GM12878 (cell line): ENCODE results near the gene ENDOG. TPM values are rescaled to one million over a fixed set of nuclear protein-coding genes. Genes with fewer than 3 reads are reported as not detected.

Experiments used
- ATAC-seq: fragments of 200-7000 bp; cut with Tn5 transposase; 3 replicates; pipeline ENCODE4 v1.9.1; 2020; ENCODE audit warnings: mild to moderate bottlenecking, moderate library complexity
- BruUV-seq: library from RNA; stranded (reverse); fragments of 400-500 nt; replicated peaks from 2 replicates; lab custom pipeline; 2021; lab: Mats Ljungman, UMichigan
- CTCF ChIA-PET: fragments of 300-600 bp; sonication (Branson Sonifier 250); formaldehyde crosslinking; extraction: SDS; loops from one replicate; lab custom pipeline; 2021; ENCODE audit warnings: inconsistent platforms; lab: Yijun Ruan, JAX
- POLR2A ChIA-PET: fragments of 350-600 bp; formaldehyde crosslinking; extraction: SDS; loops from one replicate; lab custom pipeline; 2021; ENCODE audit warnings: inconsistent platforms; lab: Charles Lee
- RAD21 ChIA-PET: fragments of 300-600 bp; sonication (Branson Sonifier 250); formaldehyde crosslinking; loops from one replicate; lab custom pipeline; 2023; ENCODE audit warnings: antibody characterized with exemption; ENCODE audit not compliant: unreplicated experiment; lab: Charles Lee
- SMC1A ChIA-PET: fragments of 300-600 bp; sonication (Branson Sonifier 250); formaldehyde crosslinking; loops from one replicate; lab custom pipeline; 2023; ENCODE audit not compliant: unreplicated experiment, uncharacterized antibody; lab: Charles Lee
- DNase-seq: peaks from one replicate; pipeline ENCODE4 v3.0.0-alpha.2; 2011; ENCODE audit warnings: low read depth, low spot score
- FAIRE-seq: peaks from 3 replicates; lab custom pipeline; 2011; peaks lifted over from hg19 to GRCh38; lab: Jason Lieb, UNC
- H2AFZ ChIP-seq: 2 replicates; pipeline ENCODE4 v1.6.0; 2011; ENCODE audit warnings: low read depth, low read length, control low read depth; ENCODE audit not compliant: control insufficient read depth
- H3K27ac ChIP-seq: 2 replicates; pipeline ENCODE4 v1.5.1; 2011; ENCODE audit warnings: control low read depth; ENCODE audit not compliant: control insufficient read depth, insufficient read depth
- H3K27me3 ChIP-seq, 2 experiments: replicated peaks in 1 of 2; 2 replicates each; pipeline versions ENCODE4 v1.6.0 to v1.6.1; 2011; ENCODE audit warnings: low read length in 1 of 2; ENCODE audit not compliant: control insufficient read depth in 2 of 2, insufficient read depth in 2 of 2
- H3K36me3 ChIP-seq, 2 experiments: 2 replicates each; pipeline ENCODE4 v1.5.1; 2011; ENCODE audit warnings: low read length in 1 of 2; ENCODE audit not compliant: control insufficient read depth in 2 of 2, insufficient read depth in 2 of 2
- H3K4me1 ChIP-seq: 2 replicates; pipeline ENCODE4 v1.6.1; 2011; ENCODE audit warnings: mild to moderate bottlenecking, low read length, moderate library complexity, mixed read lengths; ENCODE audit not compliant: control insufficient read depth, insufficient read depth
- H3K4me2 ChIP-seq: 2 replicates; pipeline ENCODE4 v1.6.0; 2011; ENCODE audit warnings: control low read depth; ENCODE audit not compliant: control insufficient read depth, insufficient read depth
- H3K4me3 ChIP-seq: fragments of 200-600 bp; sonication (generic); 2 replicates; pipeline ENCODE4 v1.5.1; 2016
- H3K79me2 ChIP-seq: 2 replicates; pipeline ENCODE4 v1.6.0; 2011; ENCODE audit warnings: low read length; ENCODE audit not compliant: control insufficient read depth, insufficient read depth
- H3K9ac ChIP-seq: 2 replicates; pipeline ENCODE4 v1.8.0; 2011; ENCODE audit warnings: low read length, control low read depth, mixed read lengths; ENCODE audit not compliant: control insufficient read depth, insufficient read depth
- H3K9me3 ChIP-seq: replicated peaks from 3 replicates; pipeline ENCODE4 v1.5.1; 2011; ENCODE audit warnings: mild to moderate bottlenecking, low read length; ENCODE audit not compliant: control insufficient read depth, insufficient read depth
- H4K20me1 ChIP-seq: 2 replicates; pipeline ENCODE4 v1.6.0; 2011; ENCODE audit not compliant: control insufficient read depth, insufficient read depth
- CBX3 ChIP-seq: fragments of 200-600 bp; sonication (generic); IDR thresholded peaks from 2 replicates; pipeline ENCODE4 v1.6.1; 2016; ENCODE audit warnings: low read depth, borderline replicate concordance
- CHD2 ChIP-seq: IDR thresholded peaks from 2 replicates; pipeline ENCODE4 v1.6.1; 2011; ENCODE audit warnings: low read depth, low read length, improper control_type of control experiment, borderline replicate concordance
- HCFC1 ChIP-seq: fragments of 150-350 bp; IDR thresholded peaks from 2 replicates; pipeline ENCODE4 v1.6.1; 2014; ENCODE audit warnings: low read length
- SIX5 ChIP-seq: IDR thresholded peaks from 2 replicates; pipeline ENCODE4 v1.6.1; 2011; ENCODE audit warnings: mild to moderate bottlenecking, low read depth, low read length, moderate library complexity; ENCODE audit not compliant: severe bottlenecking
- SMAD1 ChIP-seq: fragments of 450-650 bp; IDR thresholded peaks from 2 replicates; pipeline ENCODE4 v1.6.1; 2018; ENCODE audit warnings: mild to moderate bottlenecking, low read depth; ENCODE audit not compliant: partially characterized antibody
- SMAD5 ChIP-seq: IDR thresholded peaks from 2 replicates; pipeline ENCODE4 v1.6.1; 2016; ENCODE audit warnings: antibody characterized with exemption, low read depth
- WRNIP1 ChIP-seq: IDR thresholded peaks from 2 replicates; pipeline ENCODE4 v1.6.1; 2011; ENCODE audit warnings: low read depth, low read length, improper control_type of control experiment, borderline replicate concordance
- ZNF207 ChIP-seq: fragments of 450-650 bp; IDR thresholded peaks from 2 replicates; pipeline ENCODE4 v1.6.1; 2014; ENCODE audit warnings: antibody characterized with exemption, mild to moderate bottlenecking, borderline replicate concordance
- WGBS: methylation state at CpG from one replicate; pipeline ENCODE4 v1.1.6; 2016; ENCODE audit warnings: low lambda C conversion rate; ENCODE audit not compliant: insufficient replicate concordance, insufficient coverage; ENCODE audit errors: missing lambda C conversion rate; 5-methylcytosine and 5-hydroxymethylcytosine counted together
- in situ Hi-C: fragments of 300-500 bp; cut with MboI; formaldehyde crosslinking; loops from 9 replicates; pipeline ENCODE4 v1.14.3; 2018; ENCODE audit warnings: mixed read lengths
- intact Hi-C: fragments of 100-400 bp; cut with micrococcal nuclease; formaldehyde crosslinking; loops from one replicate; pipeline ENCODE4 v1.14.2; 2022; ENCODE audit not compliant: unreplicated experiment
- polyA plus RNA-seq, 11 experiments: library from polyadenylated mRNA; depleted of rRNA in 4 of 11; unstranded in 6 of 11; stranded (reverse) in 5 of 11; fragments of >200 nt; fragmentation: Nextera tagmentation in 4 of 11; fragmentation: Illumina TruSeq in 1 of 11; extraction: Ambion mirVana in 4 of 11; extraction: Trizol in 1 of 11; gene quantifications; 1 replicate in 1 of 11; 2 replicates in 10 of 11; pipeline versions ENCODE4 v1.2.1 to v1.2.3, GENCODE V29; 2011 to 2016; ENCODE audit warnings: inconsistent platforms in 2 of 11, missing spikeins in 2 of 11, low read depth in 1 of 11
- total RNA-seq, 4 experiments: library from RNA; depleted of rRNA in 3 of 4; stranded (reverse); fragments of >200 nt in 3 of 4; fragmentation: Illumina TruSeq in 1 of 4; extraction: Trizol in 1 of 4; gene quantifications; 2 replicates each; pipeline versions ENCODE4 v1.2.1 to v1.2.3, GENCODE V29; 2013 to 2021
- TF ChIP-seq, protein P1 (sequence below): IDR thresholded peaks from 2 replicates; pipeline ENCODE4 v1.6.1; 2012; ENCODE audit warnings: mild to moderate bottlenecking, low read depth, low read length
- TF ChIP-seq, protein P2 (sequence below): fragments of 450-650 bp; IDR thresholded peaks from 2 replicates; pipeline ENCODE4 v1.6.1; 2018; ENCODE audit warnings: borderline replicate concordance, mild to moderate bottlenecking; ENCODE audit not compliant: partially characterized antibody

Gene ENDOG
- total and polyA plus RNA-seq, 10 of the 15 experiments (the other 5 are each of a cell fraction or from before 2014, with no cell fraction given), result 0.84 to 29.2 (median 9.0) TPM

DNA sequence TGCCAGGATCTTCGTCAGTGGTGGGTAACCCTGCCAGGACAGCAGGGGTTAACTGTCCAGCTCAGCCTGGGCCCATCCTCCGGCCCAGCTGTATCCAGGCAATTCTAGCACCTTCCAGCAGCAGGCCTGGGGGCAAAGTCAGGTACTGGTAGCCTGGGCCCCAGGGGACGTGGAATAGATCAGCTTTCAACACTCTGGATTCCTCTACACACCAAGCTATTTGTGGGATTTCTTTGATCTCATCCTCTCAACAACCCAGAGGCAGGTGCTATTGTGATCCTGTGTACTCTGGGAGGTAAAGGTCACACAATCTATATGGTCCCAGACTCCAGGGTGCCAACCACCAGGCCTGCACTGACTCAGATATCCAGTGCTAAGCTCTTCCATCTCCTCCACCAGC lies 20.0 kb downstream of the ENDOG start:
- Histone ChIP-seq H3K4me1 (no peaks in the 10 kb centered on the region), H3K27me3 (no peaks in the 10 kb centered on the region), H3K4me3 (no peak overlapping the region), H3K9me3 (no peaks in the 10 kb centered on the region), H3K79me2 (no peaks in the 10 kb centered on the region), H3K9ac (no peak overlapping the region), H2AFZ (no peak overlapping the region), H3K36me3 (peaks cover 0 to 2% of the 10 kb centered on the region in 2 experiments; a peak in 1 of 4 replicates), H3K27ac (no peak overlapping the region), H3K4me2 (no peak overlapping the region), H4K20me1 (no peaks in the 10 kb centered on the region)
- RAD21 ChIA-PET, result no interaction called here
- ATAC-seq (no peak), FAIRE-seq (no peak), DNase-seq (no peak)
- POLR2A ChIA-PET, result interaction anchor here (0.6 to 1.3 kb wide), 2 partner anchors 20 to 544 kb away, joined by 3 to 5 read pairs; partner anchors contain the start of gene ENDOG
- intact Hi-C loops (no loop called here), in situ Hi-C loops (no loop called here)
- CTCF ChIA-PET, result interaction anchor here (0.6 kb wide), 2 partner anchors 9 to 616 kb away, joined by 4 read pairs; partner anchors contain the start of gene SPOUT1
- TF ChIP-seq SMAD1 (no peak), WRNIP1 (no peak), SMAD5 (no peak), CBX3 (no peak), HCFC1 (no peak), ZNF207 (no peak), SIX5 (no peak), CHD2 (no peak)
- TF ChIP-seq, protein P1, sequence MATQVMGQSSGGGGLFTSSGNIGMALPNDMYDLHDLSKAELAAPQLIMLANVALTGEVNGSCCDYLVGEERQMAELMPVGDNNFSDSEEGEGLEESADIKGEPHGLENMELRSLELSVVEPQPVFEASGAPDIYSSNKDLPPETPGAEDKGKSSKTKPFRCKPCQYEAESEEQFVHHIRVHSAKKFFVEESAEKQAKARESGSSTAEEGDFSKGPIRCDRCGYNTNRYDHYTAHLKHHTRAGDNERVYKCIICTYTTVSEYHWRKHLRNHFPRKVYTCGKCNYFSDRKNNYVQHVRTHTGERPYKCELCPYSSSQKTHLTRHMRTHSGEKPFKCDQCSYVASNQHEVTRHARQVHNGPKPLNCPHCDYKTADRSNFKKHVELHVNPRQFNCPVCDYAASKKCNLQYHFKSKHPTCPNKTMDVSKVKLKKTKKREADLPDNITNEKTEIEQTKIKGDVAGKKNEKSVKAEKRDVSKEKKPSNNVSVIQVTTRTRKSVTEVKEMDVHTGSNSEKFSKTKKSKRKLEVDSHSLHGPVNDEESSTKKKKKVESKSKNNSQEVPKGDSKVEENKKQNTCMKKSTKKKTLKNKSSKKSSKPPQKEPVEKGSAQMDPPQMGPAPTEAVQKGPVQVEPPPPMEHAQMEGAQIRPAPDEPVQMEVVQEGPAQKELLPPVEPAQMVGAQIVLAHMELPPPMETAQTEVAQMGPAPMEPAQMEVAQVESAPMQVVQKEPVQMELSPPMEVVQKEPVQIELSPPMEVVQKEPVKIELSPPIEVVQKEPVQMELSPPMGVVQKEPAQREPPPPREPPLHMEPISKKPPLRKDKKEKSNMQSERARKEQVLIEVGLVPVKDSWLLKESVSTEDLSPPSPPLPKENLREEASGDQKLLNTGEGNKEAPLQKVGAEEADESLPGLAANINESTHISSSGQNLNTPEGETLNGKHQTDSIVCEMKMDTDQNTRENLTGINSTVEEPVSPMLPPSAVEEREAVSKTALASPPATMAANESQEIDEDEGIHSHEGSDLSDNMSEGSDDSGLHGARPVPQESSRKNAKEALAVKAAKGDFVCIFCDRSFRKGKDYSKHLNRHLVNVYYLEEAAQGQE, result no peak
- TF ChIP-seq, protein P2, sequence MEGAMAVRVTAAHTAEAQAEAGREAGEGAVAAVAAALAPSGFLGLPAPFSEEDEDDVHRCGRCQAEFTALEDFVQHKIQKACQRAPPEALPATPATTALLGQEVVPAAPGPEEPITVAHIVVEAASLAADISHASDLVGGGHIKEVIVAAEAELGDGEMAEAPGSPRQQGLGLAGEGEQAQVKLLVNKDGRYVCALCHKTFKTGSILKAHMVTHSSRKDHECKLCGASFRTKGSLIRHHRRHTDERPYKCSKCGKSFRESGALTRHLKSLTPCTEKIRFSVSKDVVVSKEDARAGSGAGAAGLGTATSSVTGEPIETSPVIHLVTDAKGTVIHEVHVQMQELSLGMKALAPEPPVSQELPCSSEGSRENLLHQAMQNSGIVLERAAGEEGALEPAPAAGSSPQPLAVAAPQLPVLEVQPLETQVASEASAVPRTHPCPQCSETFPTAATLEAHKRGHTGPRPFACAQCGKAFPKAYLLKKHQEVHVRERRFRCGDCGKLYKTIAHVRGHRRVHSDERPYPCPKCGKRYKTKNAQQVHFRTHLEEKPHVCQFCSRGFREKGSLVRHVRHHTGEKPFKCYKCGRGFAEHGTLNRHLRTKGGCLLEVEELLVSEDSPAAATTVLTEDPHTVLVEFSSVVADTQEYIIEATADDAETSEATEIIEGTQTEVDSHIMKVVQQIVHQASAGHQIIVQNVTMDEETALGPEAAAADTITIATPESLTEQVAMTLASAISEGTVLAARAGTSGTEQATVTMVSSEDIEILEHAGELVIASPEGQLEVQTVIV, result no peak
- SMC1A ChIA-PET, result no interaction called here
- no TSS peak for BruUV-seq
- 69% methylated on average over 3 of the region's 3 CpGs for WGBS
